Measurements from ENCODE around the gene PGAP6.
"Not testable (repeated sequence)": the region's sequence is repeated elsewhere in the genome, so short reads cannot be mapped to it uniquely, and the experiment has no call there.

PGAP6 gene

GRCh38 chr16:349211-349610 lies 32.6 kb downstream of the PGAP6 start:
- peak; percentile 46 for DNase-seq

- not testable (repeated sequence) for DNase-seq
Observed at GRCh38 chr16:348495-348894, 33.3 kb downstream of the PGAP6 start.

GRCh38 chr16:347203-347602 lies 34.6 kb downstream of the PGAP6 start:
- DNase-seq: no peak

- no peak for DNase-seq
Observed at GRCh38 chr16:346587-346986, 35.2 kb downstream of the PGAP6 start.

GRCh38 chr16:345772-346171 lies 36.0 kb downstream of the PGAP6 start:
- DNase-seq: no peak

- peak; percentile 50 for DNase-seq
Observed at GRCh38 chr16:342455-343213, 39.1 kb downstream of the PGAP6 start.

GRCh38 chr16:341974-342336 lies 39.8 kb downstream of the PGAP6 start:
- not testable (repeated sequence) for DNase-seq

GRCh38 chr16:341095-341973 lies 40.4 kb downstream of the PGAP6 start:
- DNase-seq: not testable (repeated sequence)

- DNase-seq: peak; percentile 57
Observed at GRCh38 chr16:340370-341091, 41.2 kb downstream of the PGAP6 start.

- DNase-seq: peak; percentile 86
Observed at GRCh38 chr16:339680-340079, 42.1 kb downstream of the PGAP6 start.

GRCh38 chr16:337975-338575 lies 43.7 kb downstream of the PGAP6 start:
- no peak for DNase-seq

GRCh38 chr16:337437-337836 lies 44.3 kb downstream of the PGAP6 start:
- no peak for DNase-seq

GRCh38 chr16:336269-336668 lies 45.5 kb downstream of the PGAP6 start:
- DNase-seq: peak; percentile 7

GRCh38 chr16:334861-335632 lies 46.7 kb downstream of the PGAP6 start:
- not testable (repeated sequence) for DNase-seq

- not testable (repeated sequence) for DNase-seq
Observed at GRCh38 chr16:334164-334832, 47.5 kb downstream of the PGAP6 start.

- DNase-seq: no peak
Observed at GRCh38 chr16:333406-334094, 48.2 kb downstream of the PGAP6 start.

GRCh38 chr16:331181-331814 lies 50.5 kb downstream of the PGAP6 start:
- DNase-seq: not testable (repeated sequence)

- DNase-seq: no peak
Observed at GRCh38 chr16:330741-331140, 51.0 kb downstream of the PGAP6 start.

- DNase-seq: peak; percentile 69
Observed at GRCh38 chr16:325375-326145, 56.2 kb downstream of the PGAP6 start.

All from MV-4-11 (cell line).